GM18505 (cell line): Measurements from ENCODE around the gene RNF157.

Experiments
- ATAC-seq: cut with Tn5 transposase; IDR thresholded peaks from one replicate; pipeline ENCODE4 v1.9.1; 2021; ENCODE audit not compliant: unreplicated experiment
- POLR2A ChIP-seq: IDR thresholded peaks from 4 replicates; pipeline ENCODE4 v1.6.1; 2011; ENCODE audit warnings: borderline replicate concordance; ENCODE audit not compliant: insufficient read depth, insufficient read length; ENCODE audit errors: extremely low read depth

The RNF157 gene

GRCh38 chr17:76166906-76167305 lies 73.4 kb downstream of the RNF157 start:
- no peak for TF ChIP-seq POLR2A

DNA sequence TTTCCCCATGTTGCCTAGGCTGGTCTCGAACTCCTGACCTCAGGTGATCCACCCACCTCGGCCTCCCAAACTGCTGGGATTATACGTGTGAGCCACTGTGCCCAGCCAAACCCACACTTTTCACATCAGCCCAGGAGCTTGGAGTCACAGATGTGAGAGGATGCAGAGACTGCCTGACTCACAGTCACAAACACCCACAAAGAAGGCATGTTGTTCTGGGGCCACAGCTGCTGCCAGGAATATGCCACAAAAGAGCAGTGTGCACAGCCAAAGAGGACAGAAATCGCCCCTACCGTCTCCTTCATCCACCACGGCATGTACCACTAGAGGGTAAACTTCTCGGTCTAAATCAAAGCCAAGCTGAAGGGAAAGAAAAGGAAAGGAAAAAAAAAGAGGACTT lies 74.1 kb downstream of the RNF157 start:
- no peak for ATAC-seq
- TF ChIP-seq POLR2A: no peak

More at GRCh38 chr17:76166906-76167305, 73.4 kb downstream of the RNF157 start:
- no peak for ATAC-seq

GRCh38 chr17:76164331-76164730 lies 76.0 kb downstream of the RNF157 start:
- no peak for TF ChIP-seq POLR2A
- ATAC-seq: no peak

DNA sequence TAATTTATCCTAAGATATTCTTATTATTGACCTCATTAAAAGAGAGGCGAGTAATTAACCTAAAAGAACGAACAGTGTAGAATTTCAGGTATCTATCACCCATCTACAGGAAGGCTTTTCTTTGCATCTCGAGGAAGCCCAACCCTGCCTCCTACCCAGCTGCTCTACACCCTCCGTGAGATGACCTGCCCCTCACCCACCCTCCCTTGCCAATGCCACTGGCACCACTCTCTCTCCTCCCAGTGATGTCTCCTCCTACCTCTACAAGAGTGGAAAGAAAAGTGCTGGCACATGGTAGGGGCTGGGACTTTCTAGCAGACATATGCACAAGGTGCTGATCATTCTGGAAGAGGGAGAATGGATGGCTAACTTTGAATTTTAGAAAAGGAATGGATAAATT lies 76.4 kb downstream of the RNF157 start:
- TF ChIP-seq POLR2A: no peak
- ATAC-seq: no peak

DNA sequence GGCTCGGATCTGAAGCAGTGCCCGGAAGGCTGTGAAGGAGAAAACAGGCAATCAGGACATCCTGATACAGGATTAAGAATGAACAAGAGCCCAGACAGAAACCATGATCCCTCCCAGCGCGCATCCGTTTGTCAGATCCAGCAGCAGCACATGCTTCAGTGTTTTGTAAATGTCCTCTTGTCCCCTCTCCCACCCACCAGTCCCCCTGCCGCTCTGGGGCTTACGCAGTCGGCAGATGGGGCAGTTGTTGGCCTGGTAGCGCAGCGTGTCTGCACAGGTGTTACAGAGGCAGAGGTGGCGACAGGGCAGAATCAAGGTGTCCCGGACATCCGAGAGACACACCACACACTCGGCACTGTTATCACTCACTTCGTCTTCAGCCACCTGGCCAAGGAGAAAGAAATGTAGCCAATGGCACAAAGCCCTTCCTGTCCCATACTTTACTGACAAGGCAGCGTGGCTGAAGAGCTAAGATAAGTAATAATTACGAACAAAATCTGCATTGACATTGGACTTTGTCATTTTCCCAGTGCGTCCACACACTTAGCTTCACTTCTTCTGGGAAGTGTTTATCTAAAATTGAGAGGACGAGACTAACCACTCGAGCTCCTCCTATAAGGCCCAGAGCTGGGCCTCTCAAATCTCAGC lies 78.5 kb downstream of the RNF157 start:
- no peak for TF ChIP-seq POLR2A
- no peak for ATAC-seq

- no peak for TF ChIP-seq POLR2A
- no peak for ATAC-seq
Observed at GRCh38 chr17:76160896-76161528, 79.3 kb downstream of the RNF157 start.

DNA sequence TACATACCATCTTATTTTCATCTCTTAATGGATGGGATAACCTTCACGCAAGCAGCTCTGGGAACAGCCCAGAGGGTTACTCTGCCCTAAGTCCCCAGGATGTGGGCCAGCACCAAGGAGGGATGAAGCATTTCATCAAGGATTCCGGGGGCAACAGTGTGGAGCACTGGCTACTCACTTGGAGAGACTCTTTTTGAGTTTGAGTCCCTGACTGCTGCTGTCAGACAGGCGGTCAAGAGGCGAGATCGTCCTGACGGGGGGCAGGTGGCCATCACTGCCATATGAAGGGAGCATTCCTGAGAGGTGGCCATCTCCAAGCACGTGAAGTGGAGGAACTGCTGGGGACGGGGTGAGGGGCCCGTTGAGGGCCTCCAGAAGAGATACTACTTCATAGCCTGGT lies 81.1 kb downstream of the RNF157 start:
- TF ChIP-seq POLR2A: no peak
- ATAC-seq: no peak

- TF ChIP-seq POLR2A: no peak
- no peak for ATAC-seq
Observed at GRCh38 chr17:76157759-76158158, 82.5 kb downstream of the RNF157 start.

DNA sequence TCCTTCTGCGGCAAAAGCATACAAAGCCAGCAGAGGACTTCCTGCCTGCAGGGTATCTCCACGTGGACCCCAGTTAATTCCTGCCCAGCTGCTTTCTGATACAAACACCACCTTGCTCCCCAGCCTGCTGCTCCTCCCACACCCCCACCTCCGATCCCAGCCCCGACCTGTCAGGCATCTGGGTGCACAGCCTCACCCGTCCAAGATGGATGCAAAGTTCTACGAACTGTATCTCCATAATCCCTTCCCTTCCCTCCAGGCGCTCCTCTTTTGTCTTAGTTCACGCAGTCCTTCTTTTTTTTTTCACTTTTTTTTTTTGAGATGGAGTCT lies 83.7 kb downstream of the RNF157 start:
- ATAC-seq: no peak

DNA sequence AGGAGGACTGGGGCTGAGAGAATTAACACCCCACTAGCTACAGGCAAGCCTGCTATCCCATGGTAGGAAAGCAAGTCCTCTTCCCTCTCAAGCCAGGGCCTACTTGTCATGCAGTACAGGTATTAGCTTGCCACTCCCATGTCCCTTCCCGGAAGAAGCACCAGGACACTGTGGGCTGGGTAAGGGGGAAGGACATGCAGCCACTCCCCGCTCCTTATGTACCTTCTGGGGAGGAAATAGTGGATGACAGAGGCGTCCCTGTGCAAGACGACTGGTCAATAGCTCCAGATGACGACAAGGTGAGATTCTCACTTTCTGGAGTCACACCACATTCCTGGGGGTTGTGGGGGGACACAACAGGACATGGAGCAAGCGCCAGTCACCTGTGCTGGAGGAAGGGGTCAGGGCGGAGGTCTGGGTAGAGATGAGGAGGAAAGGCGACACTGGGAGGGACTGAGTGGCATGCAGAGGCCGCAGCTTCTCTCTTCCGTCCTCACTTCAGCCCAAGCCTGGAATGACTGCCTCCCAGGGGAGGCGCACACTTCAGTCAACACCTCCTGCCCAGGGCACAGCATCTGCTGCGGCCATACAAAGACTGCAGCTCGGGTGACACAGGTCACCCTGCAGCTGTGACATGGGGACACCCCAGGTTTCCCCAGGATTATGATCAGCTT lies 84.2 kb downstream of the RNF157 start:
- no peak for ATAC-seq
- TF ChIP-seq POLR2A: no peak

More for the DNA sequence above, 83.7 kb downstream of the RNF157 start:
- TF ChIP-seq POLR2A: no peak

- no peak for ATAC-seq
- no peak for TF ChIP-seq POLR2A
Observed at GRCh38 chr17:76154936-76155845, 85.1 kb downstream of the RNF157 start.

GRCh38 chr17:76154292-76154691 lies 86.0 kb downstream of the RNF157 start:
- ATAC-seq: no peak
- TF ChIP-seq POLR2A: no peak

- no peak for ATAC-seq
- TF ChIP-seq POLR2A: no peak
Observed at GRCh38 chr17:76153640-76154039, 86.7 kb downstream of the RNF157 start.
